ENCODE measurements around the gene ACTA1.

The ACTA1 gene

DNA sequence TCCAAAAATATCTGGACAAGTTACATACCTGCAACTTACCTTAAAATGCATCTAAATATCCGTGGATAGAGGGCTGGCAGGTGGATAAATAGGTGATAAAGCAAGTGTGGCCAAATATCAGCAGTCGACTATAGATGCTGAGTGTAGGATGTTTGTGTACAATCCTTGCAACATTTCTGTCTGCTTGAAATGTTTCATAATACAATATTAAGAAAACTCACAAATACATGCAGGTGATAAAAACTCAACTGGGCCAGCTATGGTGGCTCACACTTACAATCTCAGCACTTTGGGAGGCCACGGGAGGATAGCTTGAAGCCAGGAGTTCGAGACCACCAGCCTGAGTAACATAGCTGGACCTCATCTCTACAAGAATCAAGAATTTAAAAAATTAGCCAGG lies 41.0 kb downstream of the ACTA1 start:
- no peaks in the 10 kb centered on the region for H3K4me1 ChIP-seq (ENCODE audit: low read depth, poor library complexity, severe bottlenecking)
- H3K27me3 ChIP-seq (ENCODE audit: insufficient read depth, low read depth): no peaks in the 10 kb centered on the region
- H4K20me1 ChIP-seq (ENCODE audit: insufficient read depth): no peaks in the 10 kb centered on the region
- H3K27ac ChIP-seq: no peak overlapping the region
- H3K9ac ChIP-seq: no peak overlapping the region
- H3K4me2 ChIP-seq: no peak overlapping the region
- no peak overlapping the region for H3K4me3 ChIP-seq (IDR thresholded peaks at IDR 0.05; ENCODE audit: insufficient read depth, low read depth, low read length)
- H3K36me3 ChIP-seq (ENCODE audit: insufficient read depth): no peaks in the 10 kb centered on the region
- TF ChIP-seq CTCF (conservative IDR thresholded peaks at IDR 0.05; ENCODE audit: low read depth, low read length): no peak
- no peak overlapping the region for H2AFZ ChIP-seq (ENCODE audit: low read depth)
- H3K79me2 ChIP-seq (ENCODE audit: insufficient read depth, low read depth): no peaks in the 10 kb centered on the region

GRCh38 chr1:229390130-229390529 lies 43.8 kb downstream of the ACTA1 start:
- TF ChIP-seq CTCF (conservative IDR thresholded peaks at IDR 0.05; ENCODE audit: low read depth, low read length): no peak
- no peak overlapping the region for H3K4me2 ChIP-seq
- H3K4me1 ChIP-seq (ENCODE audit: low read depth, poor library complexity, severe bottlenecking): no peaks in the 10 kb centered on the region
- H3K36me3 ChIP-seq (ENCODE audit: insufficient read depth): no peaks in the 10 kb centered on the region
- H3K9ac ChIP-seq: no peak overlapping the region
- H2AFZ ChIP-seq (ENCODE audit: low read depth): no peak overlapping the region
- H3K27me3 ChIP-seq (ENCODE audit: insufficient read depth, low read depth): no peaks in the 10 kb centered on the region
- H4K20me1 ChIP-seq (ENCODE audit: insufficient read depth): no peaks in the 10 kb centered on the region
- no peaks in the 10 kb centered on the region for H3K79me2 ChIP-seq (ENCODE audit: insufficient read depth, low read depth)
- H3K4me3 ChIP-seq (IDR thresholded peaks at IDR 0.05; ENCODE audit: insufficient read depth, low read depth, low read length): no peak overlapping the region
- H3K27ac ChIP-seq: no peak overlapping the region

GRCh38 chr1:229388897-229389580 lies 44.9 kb downstream of the ACTA1 start:
- no peak overlapping the region for H3K9ac ChIP-seq
- no peaks in the 10 kb centered on the region for H3K79me2 ChIP-seq (ENCODE audit: insufficient read depth, low read depth)
- no peaks in the 10 kb centered on the region for H3K36me3 ChIP-seq (ENCODE audit: insufficient read depth)
- no peak overlapping the region for H3K4me2 ChIP-seq
- no peak for TF ChIP-seq CTCF (conservative IDR thresholded peaks at IDR 0.05; ENCODE audit: low read depth, low read length)
- no peak overlapping the region for H3K4me3 ChIP-seq (IDR thresholded peaks at IDR 0.05; ENCODE audit: insufficient read depth, low read depth, low read length)
- no peaks in the 10 kb centered on the region for H3K27me3 ChIP-seq (ENCODE audit: insufficient read depth, low read depth)
- no peak overlapping the region for H3K27ac ChIP-seq
- no peaks in the 10 kb centered on the region for H3K4me1 ChIP-seq (ENCODE audit: low read depth, poor library complexity, severe bottlenecking)
- H4K20me1 ChIP-seq (ENCODE audit: insufficient read depth): no peaks in the 10 kb centered on the region
- H2AFZ ChIP-seq (ENCODE audit: low read depth): no peak overlapping the region

DNA sequence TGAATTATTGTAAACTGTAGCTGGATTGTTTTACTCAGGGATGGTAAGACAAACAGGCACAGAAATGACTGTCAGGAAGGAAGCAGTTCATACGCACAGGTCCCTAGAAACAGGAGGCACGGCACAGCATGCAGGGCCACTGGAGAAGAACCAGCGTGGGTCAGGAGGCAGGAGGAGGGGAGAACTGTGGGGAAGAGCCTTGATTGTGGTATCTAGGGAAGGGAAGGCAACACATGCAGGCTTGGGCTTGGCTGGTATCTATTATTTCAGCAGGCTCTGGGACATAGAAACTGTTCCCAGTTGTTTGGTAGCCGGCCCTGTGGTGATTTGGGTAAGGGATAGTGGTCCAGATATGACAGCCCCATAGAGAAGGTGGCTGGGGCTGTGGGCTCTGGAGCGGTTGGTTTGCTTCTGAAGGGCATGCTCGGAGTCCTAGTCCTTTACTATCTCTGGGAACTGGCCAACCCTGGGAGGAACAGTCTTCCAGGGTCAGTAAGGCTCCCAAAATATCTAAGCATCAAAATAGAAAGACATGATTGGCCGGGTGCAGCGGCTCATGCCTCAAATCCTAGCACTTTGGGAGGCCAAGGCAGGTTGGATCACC lies 47.9 kb downstream of the ACTA1 start:
- Histone ChIP-seq H3K27me3 (ENCODE audit: insufficient read depth, low read depth) (no peaks in the 10 kb centered on the region), H3K9ac (no peak overlapping the region), H3K4me3 (IDR thresholded peaks at IDR 0.05; ENCODE audit: insufficient read depth, low read depth, low read length) (no peak overlapping the region), H2AFZ (ENCODE audit: low read depth) (no peak overlapping the region), H3K4me1 (ENCODE audit: low read depth, poor library complexity, severe bottlenecking) (no peaks in the 10 kb centered on the region), H3K27ac (no peak overlapping the region), H3K4me2 (no peak overlapping the region), H3K36me3 (ENCODE audit: insufficient read depth) (no peaks in the 10 kb centered on the region), H4K20me1 (ENCODE audit: insufficient read depth) (no peaks in the 10 kb centered on the region), H3K79me2 (ENCODE audit: insufficient read depth, low read depth) (no peaks in the 10 kb centered on the region)
- TF ChIP-seq CTCF (conservative IDR thresholded peaks at IDR 0.05; ENCODE audit: low read depth, low read length): no peak

Measured in KMS-11 (cell line).